T1000 (cell line): ENCODE measurements around the gene MSH2.

Source experiments
- DNase-seq: peaks from one replicate; lab custom pipeline; 2025; ENCODE audit warnings: mixed read lengths; lab: John Stamatoyannopoulos, UW

The MSH2 gene

GRCh38 chr2:47508641-47509040, 105.7 kb downstream of the MSH2 start:
- no peak for DNase-seq

DNA sequence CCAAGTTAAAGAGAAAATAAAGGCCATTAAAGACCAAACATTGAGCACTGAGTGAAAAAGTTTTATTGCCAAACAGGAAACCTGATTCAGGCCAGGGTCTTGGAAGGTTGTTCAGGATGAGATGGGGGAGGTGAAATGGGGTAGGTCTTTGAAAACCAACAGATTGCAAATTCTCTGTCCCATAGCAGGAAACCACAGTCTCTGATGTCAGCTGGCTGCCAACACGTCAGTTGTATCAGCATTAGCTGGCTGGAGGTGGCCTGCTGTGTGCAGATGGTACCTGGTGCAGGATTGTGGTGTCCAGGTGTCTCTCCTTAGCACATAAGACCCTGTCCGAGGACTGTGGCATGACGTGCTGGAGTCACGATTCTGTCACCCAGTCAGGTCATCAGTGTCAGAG, 106.3 kb downstream of the MSH2 start:
- DNase-seq = no peak

- DNase-seq = no peak
These were observed 106.9 kb downstream of the MSH2 start for GRCh38 chr2:47509821-47510385.

- DNase-seq = no peak
These were observed 107.8 kb downstream of the MSH2 start for GRCh38 chr2:47510745-47511144.

DNA sequence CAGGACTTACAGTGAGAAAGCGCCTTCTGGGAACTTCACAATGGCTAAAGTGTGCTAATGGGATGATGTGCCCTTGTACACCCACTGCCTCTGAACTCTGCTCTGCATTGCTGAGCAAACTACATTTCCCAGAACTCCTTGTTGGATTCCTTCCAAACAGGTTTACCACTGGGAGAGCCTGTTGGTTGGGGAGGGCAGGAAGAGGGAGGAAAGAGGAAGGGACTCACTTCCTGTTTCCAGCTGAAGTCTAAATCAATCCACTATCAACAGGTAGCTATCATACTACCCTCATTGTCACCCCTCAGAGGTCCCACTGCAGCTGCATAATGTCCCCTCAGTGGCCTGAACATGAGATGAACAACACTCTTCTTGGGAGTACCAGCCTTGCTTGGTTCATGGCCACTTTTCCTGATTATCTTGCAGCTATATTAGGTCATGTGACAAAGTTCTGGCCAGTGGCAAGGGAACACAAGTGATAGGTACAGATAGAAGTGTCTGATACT, 109.7 kb downstream of the MSH2 start:
- no peak for DNase-seq

DNA sequence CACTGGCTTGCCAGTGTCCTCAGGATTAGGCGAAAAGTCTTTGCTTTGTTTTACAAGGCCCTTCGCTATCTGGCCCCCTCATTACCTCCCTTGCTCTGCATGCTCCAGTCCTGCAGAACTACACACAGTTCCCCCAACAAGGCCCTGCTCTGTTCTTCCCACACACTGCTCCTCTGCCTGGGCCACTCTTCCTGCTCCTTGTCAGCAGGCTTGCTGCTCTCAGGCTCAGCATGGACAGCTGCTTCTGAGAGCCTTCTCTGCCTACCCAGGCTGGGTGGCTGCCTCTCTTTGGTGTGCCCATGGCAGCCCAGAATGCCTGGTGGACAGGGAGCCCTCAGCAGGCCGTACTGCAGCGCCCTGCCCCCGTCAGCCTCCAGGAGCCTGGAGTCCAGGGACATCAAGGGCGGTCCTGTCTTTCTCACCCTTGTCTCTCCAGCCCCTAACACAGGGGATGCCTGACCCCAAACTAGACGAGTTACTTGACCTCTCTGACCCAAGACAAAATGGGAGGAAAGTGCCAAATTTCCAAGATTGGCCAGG, 111.1 kb downstream of the MSH2 start:
- DNase-seq = no peak

- no peak for DNase-seq
These were observed 113.6 kb downstream of the MSH2 start for GRCh38 chr2:47516360-47517104.

DNA sequence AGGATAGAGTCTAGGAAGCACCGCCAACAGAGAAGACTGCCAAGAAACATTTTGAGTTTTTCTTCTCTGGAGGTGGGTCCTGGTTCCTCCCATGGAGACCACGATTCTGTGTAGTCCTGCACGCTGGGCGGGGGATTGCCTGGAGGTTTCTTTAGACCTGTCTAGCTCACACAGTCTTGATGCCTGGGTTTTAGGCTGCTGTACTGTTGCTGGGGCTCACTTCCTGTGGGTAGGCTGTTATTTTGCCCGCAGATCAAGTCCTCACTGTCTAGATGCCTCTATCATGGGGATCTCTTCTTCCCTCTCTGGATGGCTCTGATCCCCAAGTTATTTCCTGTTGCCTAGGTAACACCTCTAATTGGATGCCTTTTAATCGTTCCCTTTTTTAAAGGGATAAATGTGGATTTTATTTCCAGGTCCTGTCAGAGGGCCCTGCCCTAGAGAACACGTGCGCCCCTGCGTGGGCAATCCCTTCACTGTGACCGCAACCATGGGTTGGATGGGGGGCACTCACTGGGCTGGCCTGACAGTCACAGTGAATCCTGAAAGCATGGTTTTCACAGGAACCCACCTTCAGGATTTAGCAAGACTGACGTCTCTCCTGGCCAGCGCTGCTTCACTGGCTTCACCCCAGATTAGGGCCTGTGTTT, 115.7 kb downstream of the MSH2 start:
- no peak for DNase-seq

DNA sequence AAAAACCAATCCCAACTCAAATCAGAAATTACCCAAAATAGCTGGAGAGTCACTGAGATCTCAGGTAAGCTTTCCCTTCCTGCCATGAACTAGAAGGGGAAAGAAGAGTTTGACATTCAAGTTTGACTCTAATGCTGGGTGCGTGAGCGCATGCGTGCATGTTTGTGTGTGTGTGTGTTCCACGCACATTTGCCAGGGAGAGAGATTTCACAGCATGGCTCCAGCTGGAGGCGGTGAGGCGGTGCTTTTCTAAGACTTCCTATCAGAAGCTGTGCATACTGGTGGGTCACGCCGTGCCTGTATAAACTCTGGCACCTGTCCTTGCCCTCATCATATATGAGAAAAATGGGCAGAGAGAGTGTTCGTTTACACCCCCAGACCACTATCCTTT, 116.2 kb downstream of the MSH2 start:
- DNase-seq = no peak

- no peak for DNase-seq
These were observed 116.8 kb downstream of the MSH2 start for GRCh38 chr2:47519604-47520301.

DNA sequence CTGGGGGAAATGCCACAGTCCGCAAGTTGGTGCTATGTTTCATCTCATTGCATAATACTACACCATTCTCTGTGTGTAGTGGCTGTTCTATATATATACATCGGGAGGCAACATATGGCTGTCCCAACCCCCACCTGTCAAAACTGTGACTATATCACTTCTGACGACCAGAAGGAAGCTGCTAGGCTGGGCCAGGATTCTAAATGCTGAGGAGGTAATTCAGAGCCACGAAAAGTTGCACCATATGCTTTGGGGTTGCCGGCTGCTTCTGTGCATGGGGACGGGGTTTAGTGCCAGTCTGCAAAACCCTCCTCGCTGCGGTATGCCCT, 117.3 kb downstream of the MSH2 start:
- DNase-seq = no peak

DNA sequence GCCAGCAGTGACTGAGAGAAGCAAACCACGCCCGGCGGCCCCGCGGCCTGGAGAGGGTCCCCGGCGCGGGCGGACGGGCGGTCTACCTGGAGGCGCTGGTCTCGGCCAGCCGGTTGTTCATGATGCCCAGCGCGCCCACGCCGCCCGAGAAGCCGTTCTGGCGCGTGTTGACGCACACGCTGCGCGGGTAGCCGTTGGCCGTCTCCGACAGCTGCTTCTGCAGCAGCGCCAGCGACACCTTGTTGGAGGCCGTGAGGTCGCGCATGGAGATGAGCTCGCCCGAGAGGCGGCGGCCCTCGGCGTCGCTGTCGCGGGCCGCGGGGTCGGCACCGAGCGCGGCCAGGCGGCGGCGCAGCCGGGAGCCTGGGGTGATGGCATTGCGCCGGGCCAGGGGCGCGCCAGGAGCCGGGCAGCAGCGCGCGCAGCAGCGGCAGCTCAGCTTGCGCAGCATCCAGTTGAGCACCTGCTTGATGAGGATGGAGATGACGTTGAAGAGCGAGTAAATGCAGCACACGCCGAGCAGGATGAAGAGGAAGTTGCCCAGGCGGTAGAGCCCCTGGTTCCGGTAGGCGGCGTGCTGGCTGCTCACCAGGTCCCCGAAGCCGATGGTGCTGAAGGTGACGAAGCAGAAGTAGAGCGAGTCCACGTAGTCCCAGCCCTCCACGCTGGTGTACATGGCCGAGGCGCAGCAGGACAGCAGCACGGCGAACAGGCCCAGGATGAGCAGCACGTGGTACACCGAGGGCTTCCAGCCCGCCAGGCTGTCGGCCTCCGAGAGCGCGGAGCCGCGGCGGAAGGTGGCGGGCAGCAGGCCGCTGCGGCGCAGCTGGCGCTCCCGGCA, 118.1 kb downstream of the MSH2 start:
- no peak for DNase-seq

- no peak for DNase-seq
These were observed 118.8 kb downstream of the MSH2 start for GRCh38 chr2:47521666-47522285.

GRCh38 chr2:47525167-47525566, 122.2 kb downstream of the MSH2 start:
- DNase-seq = no peak

DNA sequence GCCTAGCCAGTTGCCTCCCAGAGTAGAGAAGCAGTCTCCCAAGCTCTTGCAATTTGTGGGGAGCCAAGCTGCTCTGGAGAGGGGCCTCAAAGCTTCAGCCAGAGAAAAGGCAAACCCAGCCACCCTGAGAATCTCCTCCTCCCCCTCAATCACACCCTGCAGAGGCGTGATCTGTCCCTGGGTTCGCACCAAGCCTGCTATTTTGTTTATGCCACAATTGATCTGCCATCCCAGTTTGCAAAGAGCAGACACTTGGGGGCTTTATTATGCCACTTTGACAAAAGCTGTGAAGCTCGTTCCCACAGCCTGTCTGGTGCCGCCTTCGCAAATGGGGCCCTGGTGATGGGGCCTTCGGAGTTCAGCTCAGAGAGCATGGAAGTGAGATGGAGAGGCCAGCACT, 125.5 kb downstream of the MSH2 start:
- no peak for DNase-seq

GRCh38 chr2:47528874-47529273, 125.9 kb downstream of the MSH2 start:
- no peak for DNase-seq

DNA sequence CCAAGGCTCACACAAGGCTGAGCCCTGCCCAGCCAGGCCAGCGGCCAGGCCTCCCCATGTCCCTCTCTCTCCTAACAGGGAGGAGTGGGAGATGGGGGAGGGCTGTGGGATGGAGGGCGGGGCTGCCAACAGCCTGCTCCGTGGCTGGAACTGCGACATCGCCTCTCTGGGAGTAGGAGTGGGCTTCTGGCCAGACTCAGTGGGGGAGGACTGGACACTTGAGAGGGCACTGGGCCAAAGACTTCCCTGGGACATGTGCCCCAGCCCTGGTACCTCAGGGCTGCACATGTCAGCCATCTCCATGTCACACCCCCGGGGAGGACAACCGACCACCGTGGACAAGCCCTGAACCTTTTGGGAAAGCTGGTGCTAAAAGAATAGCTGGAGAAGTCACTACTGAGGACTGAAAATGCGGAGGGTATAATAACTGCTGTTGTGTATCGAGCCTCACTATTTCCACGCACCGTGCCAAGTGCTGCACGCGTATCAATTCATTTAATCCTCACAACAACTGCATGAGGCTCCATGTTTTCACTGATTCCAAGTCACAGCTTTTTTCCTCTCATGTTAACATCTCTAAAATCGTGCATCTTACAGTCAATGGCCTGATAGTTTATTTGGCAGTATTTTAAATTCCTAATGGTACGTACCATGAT, 127.3 kb downstream of the MSH2 start:
- DNase-seq = no peak

GRCh38 chr2:47531378-47532042, 128.6 kb downstream of the MSH2 start:
- DNase-seq = no peak
